ENCODE results near the gene RPS5.
"Not testable (repeated sequence)": the region's sequence is repeated elsewhere in the genome, so short reads cannot be mapped to it uniquely, and the experiment has no call there.

The RPS5 gene

DNA sequence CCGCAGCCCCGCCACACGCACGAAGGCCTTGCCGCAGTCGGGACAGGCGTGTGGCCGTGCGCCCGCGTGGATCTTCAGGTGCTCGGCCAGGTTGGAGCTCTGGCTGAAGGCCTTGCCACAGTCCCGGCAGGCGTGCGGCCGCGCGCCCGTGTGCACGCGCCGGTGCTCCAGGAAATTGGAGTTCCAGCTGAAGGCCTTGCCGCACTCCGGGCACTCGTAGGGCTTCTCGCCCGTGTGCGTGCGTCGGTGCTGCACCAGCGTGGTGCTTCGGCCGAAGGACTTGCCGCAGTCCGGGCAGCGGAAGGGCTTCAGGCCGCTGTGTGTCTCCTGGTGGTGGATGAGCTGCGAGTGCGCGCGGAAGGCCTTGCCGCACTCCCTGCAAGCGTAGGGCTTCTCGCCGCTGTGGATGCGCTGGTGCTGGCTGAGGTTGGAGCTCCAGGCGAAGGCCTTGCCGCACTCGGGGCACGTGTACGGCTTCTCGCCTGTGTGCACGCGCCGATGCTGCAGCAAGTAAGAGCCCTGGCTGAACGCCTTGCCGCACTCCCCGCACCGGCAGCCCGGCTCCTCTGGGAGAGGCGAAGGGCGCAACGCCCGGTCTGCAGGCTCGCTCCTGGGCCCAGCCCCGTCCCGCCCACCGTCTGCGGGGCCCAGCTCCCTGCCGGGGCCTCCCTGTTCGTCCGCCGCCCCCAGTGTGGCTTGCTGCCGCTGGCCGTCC lies 30.1 kb upstream of the RPS5 start:
- DNase-seq (ENCODE audit: low read depth): no peak

GRCh38 chr19:58357481-58358145 lies 29.5 kb upstream of the RPS5 start:
- no peak for DNase-seq (ENCODE audit: low read depth)

DNA sequence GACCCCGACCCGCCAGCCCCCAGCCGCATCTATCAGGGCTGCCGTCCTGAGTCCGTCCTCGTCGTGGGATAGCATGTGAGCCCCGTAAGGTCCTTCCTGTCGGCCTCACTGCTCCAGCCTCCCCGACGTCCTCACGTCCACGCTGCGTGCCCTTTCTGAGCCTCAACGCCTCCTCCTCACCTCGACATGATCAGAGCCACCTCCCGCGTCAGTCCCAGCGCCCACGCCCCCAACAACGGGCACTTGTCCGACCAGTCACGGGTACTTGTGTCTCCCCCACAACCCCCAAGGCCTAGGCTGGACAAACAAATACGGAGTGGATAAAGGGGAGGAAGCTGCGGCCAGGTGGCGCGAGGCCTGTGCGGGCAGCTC lies 25.2 kb upstream of the RPS5 start:
- DNase-seq (ENCODE audit: low read depth): no peak

DNA sequence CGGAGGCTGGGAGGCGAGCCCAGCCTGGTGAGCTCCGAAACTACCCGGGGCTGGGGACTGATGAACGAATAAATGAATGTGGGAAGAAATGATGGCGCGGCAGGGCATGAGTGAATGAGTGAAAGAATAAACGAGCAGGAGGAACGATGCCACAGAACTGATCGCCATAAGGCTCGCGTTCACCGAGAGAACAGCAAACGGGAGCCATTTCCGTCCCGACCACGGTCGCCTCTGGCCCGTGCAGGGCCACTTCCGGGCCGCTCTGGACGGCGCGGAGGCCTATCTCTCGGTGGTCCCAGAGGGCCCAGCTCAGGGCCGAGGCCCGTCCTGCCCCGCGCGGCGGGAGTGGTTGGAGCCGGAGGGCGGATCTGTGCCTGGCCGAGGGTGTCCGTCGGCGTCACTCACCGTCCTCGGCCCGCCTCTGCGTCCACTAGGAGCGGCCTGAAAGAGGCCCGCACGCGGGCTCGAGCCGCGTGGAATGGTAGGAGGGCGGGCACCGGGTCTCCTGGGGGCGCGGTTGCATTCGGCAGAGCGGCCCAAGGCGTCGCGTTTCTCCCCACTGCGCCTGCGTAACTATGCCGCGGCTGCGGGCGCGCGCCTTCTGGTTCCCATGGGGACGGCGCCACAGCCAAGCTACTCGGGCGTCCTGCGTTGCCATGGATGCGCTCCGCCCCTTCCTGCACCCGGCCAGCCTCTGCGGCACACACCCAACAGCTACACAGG lies 24.6 kb upstream of the RPS5 start, which contains the start of gene ZNF497:
Gene ZNF497 (minus strand): TSS at position 480 of the 723 bp plus-strand sequence. CDS start 5,116 bp downstream, outside the sequence.
- DNase-seq (ENCODE audit: low read depth): peak; percentile 96

DNA sequence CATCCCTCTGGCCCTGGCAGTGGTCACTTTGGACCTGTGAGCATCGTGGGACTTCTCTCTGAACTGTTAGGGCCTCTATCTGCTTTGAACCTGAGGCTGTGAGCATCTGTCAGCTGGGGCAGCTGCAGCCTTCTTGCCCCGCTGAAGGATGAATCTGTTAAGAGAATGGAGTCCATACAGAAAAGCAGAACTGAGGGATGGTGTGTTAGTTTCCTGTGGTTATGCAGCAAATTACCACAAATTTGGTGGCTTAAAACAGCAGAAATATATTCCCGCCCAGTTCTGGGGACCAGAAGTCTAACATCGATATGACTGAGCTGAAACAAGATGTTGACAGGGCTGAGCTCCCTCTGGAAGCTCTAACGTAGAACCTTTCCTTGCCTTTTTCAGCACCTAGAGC lies 22.9 kb upstream of the RPS5 start:
- no peak for DNase-seq (ENCODE audit: low read depth)

DNA sequence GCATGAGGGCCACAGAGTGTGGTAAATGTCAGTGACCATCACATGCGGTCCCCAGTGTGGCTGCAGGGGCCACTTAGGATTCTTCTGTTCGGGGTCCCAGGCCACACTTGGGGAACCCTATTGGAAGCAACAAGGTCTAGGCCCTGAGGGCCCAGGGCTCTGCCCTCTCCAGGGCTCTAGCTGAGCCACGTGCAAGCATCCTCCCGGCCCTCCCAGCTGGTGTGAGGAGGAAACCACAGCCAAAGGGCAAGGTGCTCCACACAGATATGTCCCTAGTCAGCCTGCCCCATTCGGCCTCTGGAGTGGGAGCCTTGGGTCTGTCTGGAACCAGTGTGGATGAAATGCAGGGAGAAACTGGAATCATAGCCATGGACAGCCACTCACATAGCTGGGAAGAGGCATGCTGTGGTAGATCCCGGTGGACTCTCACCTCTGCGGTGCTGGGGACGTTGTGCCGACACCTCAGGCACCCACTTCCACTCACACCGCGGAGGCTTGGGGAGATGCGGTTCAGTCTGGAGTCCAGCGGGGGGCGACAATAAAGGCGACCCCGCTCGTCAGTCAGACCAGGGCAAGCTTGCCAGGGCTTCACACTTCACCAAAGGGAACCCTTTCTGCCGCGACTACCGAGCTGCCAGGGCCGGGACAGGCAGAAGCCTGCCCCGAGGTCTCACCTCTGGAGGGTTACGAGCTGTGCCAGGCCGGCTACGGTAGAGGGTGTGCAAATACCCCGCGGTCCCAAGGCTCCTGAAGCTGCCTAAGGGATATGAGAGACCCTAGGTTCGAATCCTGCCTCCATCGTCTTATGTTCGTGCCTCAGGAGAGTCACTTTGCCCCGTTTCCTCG lies 20.3 kb upstream of the RPS5 start:
- no peak for DNase-seq (ENCODE audit: low read depth)

DNA sequence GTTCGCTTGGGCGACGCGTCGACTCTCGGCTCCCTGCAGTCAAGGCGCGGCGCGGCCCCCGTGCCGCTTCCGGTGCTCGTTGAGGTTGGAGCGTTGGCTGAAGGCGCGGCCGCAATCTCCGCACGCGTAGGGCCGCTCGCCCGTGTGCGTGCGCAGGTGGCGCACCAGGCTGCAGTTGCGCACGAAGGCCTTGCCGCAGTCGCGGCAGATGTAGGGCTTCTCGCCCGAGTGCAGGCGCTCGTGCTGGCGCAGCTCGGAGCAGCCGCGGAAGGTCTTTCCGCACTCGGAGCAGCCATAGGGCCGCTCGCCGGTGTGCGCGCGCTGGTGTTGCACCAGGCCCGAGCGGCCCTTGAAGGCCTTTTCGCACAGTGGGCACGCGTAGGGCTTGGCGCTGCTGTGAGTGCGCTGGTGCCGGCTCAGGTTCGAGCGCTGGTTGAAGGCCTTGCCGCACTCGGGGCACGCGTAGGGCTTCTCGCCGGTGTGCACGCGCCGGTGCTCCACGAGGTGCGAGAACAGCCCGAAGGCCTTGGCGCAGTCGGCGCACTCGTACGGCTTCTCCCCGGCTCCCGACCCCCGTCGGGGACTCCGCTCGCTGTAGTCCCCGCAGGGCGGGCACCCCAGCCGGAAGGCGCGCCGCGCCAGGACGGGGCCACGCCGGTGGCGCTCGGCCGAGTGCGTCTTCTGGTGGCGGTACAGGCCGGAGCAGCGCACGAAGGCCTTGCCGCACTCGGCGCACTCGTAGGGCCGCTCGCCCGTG lies 19.2 kb upstream of the RPS5 start:
- DNase-seq (ENCODE audit: low read depth): no peak

GRCh38 chr19:58368561-58369360 lies 18.3 kb upstream of the RPS5 start:
- no peak for DNase-seq (ENCODE audit: low read depth)

- no peak for DNase-seq (ENCODE audit: low read depth)
Measured at GRCh38 chr19:58372311-58373133, 14.5 kb upstream of the RPS5 start.

GRCh38 chr19:58374200-58374599 lies 12.9 kb upstream of the RPS5 start:
- no peak for DNase-seq (ENCODE audit: low read depth)

GRCh38 chr19:58376724-58377123 lies 10.3 kb upstream of the RPS5 start:
- DNase-seq (ENCODE audit: low read depth): not testable (repeated sequence)

DNA sequence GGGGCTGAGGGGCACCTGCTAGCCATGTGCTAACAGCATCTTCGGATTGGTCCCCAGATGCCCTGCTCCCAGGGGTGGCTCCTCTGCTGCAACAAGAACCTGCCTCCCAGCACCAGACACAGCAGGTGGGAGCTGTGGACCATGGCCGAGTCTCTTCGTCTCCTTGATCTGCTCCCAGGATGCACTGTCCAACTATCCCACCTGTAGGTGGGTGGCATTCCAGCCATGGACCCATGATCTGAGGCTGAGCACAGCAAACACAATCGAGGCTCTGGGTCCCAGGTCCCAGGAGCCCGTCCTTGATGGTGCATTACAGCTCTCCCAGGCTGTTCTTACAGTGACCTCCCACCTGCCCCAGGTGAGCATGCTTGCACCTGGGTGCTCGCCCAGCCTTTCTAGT lies 7.8 kb upstream of the RPS5 start:
- DNase-seq (ENCODE audit: low read depth): no peak

GRCh38 chr19:58380037-58380661 lies 6.9 kb upstream of the RPS5 start:
- DNase-seq (ENCODE audit: low read depth): no peak

DNA sequence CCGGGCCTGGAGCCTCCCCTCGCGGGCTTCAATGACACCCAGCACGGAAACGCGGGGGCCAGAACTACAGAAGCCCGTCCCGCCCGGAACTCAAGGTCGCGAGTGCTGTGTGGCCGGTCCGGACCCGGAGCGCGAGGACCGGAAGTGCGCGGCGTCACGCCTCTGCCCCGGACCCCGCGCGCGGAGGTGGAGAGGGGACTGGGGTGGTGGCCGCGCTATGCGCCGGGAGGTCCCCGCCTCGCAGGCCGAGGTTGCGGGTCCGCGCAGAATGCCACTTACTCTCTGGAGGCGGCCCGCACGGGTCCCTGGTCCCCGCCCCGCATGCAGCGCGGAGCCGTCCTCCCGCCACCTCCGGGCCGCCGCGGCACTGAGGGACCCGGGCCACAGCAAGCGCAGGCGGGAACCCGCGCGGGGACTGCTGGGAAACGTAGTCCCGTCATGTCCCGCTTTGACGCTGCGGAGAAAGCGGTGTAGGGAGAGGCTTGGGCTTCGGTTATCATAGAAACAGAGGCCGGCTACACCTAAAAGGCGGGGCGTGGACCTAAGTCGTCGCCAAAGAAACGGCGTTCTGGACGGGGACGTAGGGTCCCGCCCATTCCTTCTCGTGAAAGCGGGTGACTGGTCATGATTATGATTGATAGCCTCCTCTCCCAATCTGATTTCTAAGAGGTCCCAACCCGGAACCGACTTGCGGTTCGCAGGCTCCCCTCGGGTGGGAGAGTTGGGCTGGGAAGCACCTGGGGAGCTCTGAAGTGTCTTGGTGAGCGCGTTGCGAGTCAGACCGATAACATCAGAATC lies 6.2 kb upstream of the RPS5 start, which contains the start of gene ZNF837:
Gene ZNF837 (minus strand): TSS at position 369 of the 798 bp plus-strand sequence. CDS start 11,698 bp downstream, outside the sequence.
- DNase-seq (ENCODE audit: low read depth): peak; percentile 94

GRCh38 chr19:58381460-58382212 lies 5.4 kb upstream of the RPS5 start:
- no peak for DNase-seq (ENCODE audit: low read depth)

DNA sequence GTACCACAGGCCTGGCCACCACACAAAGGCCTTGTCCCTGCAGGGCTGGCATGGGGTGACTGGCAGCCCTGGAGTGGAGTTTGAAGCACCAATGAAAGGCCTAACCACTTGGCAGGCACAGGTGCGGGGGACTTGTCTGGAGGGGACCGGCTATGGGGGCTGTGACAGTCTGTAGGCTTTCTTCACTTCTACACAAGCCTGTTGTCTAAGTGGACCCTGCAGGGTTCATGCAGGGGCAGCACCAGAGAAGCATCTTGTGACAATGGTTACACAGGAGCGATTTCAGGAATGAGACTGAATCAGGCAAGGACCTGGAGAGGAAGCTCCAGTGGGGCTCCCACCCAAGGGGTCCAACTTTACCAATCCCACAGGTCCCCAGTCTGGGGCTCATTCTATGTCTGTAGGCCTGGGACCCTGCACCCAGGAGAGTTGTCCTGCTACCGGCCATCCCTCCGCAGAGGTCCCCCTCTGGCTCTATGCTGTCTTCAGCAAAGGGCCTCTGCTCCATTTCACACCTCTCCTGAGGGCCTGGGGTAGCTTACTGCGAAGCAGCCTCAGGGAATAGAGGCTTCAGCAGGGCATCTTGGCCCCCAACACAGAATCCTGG lies 4.0 kb upstream of the RPS5 start:
- DNase-seq (ENCODE audit: low read depth): no peak

- DNase-seq (ENCODE audit: low read depth): no peak
Measured at GRCh38 chr19:58385313-58385890, 1.7 kb upstream of the RPS5 start.
